Stimulated activated CD4-positive, alpha-beta T cell treated with anti-CD3 and anti-CD28 coated beads, Interleukin-4, amount 100 ng/mL, for 48 hours (primary cell): ENCODE data around the gene PIM3.
"Not testable (repeated sequence)": the region's sequence is repeated elsewhere in the genome, so short reads cannot be mapped to it uniquely, and the experiment has no call there.

ENCODE experiments used
- DNase-seq, 2 donors: peaks; one replicate each; pipeline ENCODE4 v3.0.0-alpha.2; 2020; ENCODE audit warnings: low read depth in 2 of 2

Gene PIM3

GRCh38 chr22:49983148-49984042, 22.8 kb downstream of the PIM3 start:
- no peak for DNase-seq

GRCh38 chr22:49986325-49986724, 25.8 kb downstream of the PIM3 start:
- DNase-seq = no peak

DNA sequence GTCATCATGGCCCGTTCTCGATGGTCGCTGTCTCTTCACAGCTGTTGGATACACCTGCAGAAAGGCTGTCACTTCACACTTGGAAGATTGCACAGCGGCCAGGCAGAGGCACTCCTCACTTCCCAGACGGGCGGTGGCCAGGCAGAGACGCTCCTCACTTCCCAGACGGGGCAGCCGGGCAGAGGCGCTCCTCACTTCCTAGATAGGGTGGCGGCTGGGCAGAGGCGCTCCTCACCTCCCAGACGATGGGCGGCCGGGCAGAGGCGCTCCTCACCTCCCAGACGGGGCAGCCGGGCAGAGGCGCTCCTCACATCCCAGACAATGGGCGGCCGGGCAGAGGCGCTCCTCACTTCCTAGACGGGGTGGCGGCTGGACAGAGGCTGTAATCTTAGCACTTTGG, 29.3 kb downstream of the PIM3 start:
- DNase-seq = not testable (repeated sequence)

GRCh38 chr22:49991167-49991566, 30.6 kb downstream of the PIM3 start:
- no peak for DNase-seq

- no peak for DNase-seq
These were observed 31.4 kb downstream of the PIM3 start for GRCh38 chr22:49991907-49992533.

- DNase-seq = peak; percentile 60 to 69
These were observed 32.5 kb downstream of the PIM3 start for GRCh38 chr22:49992921-49993648.

GRCh38 chr22:49993649-49994360, 33.2 kb downstream of the PIM3 start:
- no peak for DNase-seq

DNA sequence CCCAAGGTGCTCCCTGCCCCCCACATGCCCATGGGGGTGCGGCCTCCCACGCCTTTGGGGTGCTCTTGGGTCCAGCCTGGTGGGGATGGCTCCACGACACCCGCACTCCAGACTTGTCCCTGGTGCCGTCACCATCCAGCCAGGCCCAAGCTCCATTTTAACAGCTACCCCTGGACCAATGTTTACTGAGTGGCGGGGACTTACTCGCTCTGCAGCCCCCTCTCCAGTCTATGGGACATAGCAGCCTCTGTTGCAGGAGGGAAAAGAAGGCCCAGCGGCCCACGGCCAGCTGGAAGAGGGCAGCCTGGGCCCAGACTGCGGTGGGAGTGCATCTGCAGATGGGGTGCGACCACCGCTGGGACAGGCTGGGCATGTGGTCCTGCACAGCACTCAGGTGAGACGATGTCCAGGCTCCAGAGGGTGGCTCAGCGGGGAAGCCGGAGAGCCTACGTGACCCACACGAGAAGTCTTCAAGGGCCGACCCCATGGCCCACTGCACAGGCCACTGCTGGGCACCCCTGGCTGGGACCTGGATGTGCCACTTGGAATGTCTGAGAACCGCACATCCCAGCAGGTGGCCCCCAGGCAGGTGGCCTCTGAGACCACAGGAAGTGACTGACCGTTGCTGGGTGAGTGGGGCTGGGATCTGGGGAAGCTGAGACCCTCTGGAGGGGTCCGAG, 33.9 kb downstream of the PIM3 start:
- DNase-seq = no peak

- no peak for DNase-seq
These were observed 34.4 kb downstream of the PIM3 start for GRCh38 chr22:49995041-49995360.

DNA sequence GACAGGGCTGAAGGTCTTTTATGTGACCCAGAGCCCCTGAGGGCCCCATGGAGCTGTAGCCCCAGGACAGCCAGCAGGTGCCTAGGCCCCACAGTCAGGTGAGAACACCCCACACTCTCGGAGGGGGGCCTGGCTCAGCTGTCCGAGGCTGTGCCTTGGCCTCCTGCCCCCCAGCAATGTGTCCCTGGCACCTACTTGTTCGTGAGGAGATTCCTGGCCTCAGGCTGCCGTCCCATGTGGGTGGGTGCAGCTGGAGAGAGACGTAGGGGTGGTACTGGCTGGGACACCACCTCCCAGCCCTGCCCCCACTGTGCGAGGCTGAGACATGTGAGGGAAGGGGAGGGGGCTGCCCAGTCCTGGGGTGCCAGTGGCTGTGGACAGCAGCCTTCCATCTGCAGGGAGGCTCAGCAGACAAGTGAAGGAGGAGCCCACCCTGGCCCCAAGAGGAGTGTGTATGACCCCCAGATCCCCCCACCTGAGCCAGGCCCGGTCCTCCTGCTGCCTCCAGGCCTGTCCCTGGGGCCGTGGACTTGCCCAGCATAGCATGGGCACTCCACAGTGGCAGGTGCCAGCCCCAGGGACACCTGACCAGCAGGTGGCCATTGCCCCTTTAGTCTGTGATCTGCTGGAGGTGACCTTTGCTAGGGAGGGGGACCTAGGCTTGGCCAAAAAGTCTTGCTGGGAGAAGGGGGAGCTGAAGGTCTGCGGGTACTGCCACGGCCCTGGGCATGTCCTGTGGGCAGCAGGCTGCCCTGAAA, 35.0 kb downstream of the PIM3 start:
- DNase-seq = no peak

GRCh38 chr22:49996119-49996517, 35.5 kb downstream of the PIM3 start:
- no peak for DNase-seq

DNA sequence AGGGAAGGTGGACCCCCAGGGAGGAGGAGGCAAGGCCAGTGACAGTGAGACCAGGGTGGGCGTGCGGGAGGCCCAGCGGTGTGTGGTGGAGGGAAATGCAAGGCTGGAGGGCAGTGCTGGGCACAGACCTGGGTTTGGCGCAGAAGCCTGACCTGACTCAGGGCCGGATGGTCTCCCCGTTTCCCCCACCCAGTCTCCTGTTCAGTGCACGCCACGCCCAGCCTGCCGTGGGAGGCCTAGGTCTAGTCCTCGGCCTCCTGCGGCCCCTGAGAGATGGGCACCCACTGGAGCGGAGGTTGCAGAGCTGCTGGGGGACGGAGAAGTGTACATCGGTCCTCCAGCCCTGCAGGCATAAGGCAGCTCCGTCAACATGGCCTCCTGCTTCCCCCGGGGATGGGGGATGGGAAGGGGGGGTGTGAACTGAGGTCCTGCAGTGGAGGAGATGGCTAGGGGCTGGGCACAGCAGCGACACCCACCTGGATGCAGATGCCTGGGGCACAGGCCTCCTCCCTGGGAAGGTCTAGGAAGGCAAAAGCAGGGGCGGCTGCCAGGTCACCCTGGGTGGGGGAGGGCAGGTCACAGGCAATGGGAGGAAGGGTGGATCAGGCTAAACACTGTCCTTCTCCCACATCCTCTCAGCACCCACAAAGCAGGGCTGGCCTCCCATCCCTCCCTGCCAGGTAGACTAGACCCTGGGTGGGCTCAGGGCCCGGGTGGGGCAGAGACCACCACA, 36.1 kb downstream of the PIM3 start:
- DNase-seq = no peak

GRCh38 chr22:49997251-49997599, 36.7 kb downstream of the PIM3 start:
- no peak for DNase-seq

- DNase-seq = no peak
These were observed 37.6 kb downstream of the PIM3 start for GRCh38 chr22:49997932-49998717.

- no peak for DNase-seq
These were observed 38.1 kb downstream of the PIM3 start for GRCh38 chr22:49998718-49999062.

DNA sequence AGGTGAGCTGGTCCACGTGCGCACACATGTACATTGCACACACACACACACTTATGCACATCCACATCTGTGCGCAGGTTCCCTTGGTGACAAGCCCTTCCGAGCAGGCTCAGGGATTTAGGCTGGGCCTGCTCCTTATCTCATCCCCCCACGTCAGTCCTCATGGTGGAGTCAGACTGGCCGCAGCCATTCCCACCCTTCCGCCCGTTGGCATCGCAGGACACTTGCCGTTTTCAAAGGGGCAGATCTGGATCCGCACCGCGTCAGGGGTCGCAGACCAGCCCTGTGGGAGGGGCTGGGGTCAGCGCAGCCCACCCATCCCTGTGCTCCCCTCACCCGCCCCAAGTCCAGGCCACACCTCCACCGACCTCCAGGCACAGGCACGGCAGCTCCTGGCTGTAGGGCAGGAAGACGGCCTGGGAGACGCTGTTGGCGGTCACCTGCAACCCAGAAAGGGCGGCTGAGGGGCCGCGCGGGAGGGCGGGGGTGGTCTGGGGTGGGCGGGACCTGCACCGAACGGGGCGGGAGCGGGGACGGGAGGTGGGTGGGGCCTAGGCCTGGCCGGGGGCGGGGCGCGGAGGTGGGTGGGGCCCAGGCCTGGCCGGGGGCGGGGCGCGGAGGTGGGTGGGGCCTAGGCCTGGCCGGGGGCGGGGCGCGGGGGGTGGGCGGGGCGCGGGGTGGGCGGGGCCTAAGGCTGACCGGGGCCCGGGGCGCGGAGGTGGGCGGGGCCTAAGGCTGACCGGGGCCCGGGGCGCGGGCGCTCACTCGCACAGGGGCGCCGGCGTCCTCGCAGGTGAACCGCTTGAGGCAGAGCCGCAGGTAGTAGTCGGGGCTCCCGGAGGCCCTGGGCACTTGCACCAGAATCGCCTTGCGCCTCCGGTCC, 38.7 kb downstream of the PIM3 start:
- DNase-seq = no peak

DNA sequence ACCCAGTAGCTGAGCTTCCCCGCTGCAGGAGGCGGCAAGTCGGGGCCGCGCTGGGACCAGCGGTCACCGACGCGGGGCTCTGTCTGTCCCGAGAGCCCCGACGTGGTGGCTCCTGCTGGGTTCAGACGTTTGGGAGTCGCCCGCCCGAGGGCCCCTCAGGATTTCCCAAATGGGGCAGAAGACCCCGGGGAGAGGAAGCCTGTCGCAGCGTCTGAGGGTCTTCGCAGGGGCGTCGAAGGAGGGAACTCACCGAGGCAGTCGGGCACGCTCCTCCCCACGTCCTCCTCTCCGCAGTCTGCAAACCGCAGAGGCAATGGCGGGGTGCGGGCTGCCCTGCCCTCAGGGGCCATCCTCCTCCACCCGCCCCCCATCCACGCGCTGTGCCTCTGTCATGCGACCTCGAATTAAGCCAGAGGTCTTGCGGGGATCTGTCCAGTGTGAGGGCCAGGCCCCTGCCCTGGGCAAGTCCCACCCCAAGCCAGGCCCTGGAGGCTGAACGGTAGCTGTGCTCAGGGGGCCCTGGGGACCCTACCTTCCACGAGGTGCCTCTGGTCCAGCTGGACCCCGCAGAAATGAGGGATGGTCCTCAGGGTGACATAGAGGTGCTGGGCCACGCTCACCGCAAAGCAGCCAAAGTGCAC, 39.5 kb downstream of the PIM3 start:
- no peak for DNase-seq
